WTC11 (cell line): ENCODE data around the gene AFF2. TPM values are rescaled to one million over a fixed set of nuclear protein-coding genes. Genes with fewer than 3 reads are reported as not detected.
"Not testable (repeated sequence)": the region's sequence is repeated elsewhere in the genome, so short reads cannot be mapped to it uniquely, and the experiment has no call there.

Experiments
- ATAC-seq: fragments of 200-7000 bp; cut with Tn5 transposase; 2 replicates; pipeline ENCODE4 v1.10.0; 2021; ENCODE audit warnings: mild to moderate bottlenecking, moderate library complexity
- CTCF ChIA-PET: fragments of 300-600 bp; sonication (Branson Sonifier 250); formaldehyde crosslinking; loops from one replicate; lab custom pipeline; 2021; ENCODE audit warnings: antibody characterized with exemption; lab: Charles Lee
- POLR2A ChIA-PET: fragments of 350-600 bp; sonication (Branson Sonifier 250); formaldehyde crosslinking; loops from one replicate; lab custom pipeline; 2021; ENCODE audit warnings: antibody characterized with exemption; lab: Charles Lee
- DNase-seq: peaks from one replicate; pipeline ENCODE4 v3.0.0; 2021; ENCODE audit warnings: low spot score
- H3K27ac Mint-ChIP-seq: 2 replicates; pipeline ENCODE4 v1.8.0; 2021; ENCODE audit warnings: mixed read lengths
- H3K27me3 Mint-ChIP-seq: 2 replicates; pipeline ENCODE4 v1.8.0; 2021; ENCODE audit warnings: low read depth, mild to moderate bottlenecking, moderate library complexity, mixed read lengths
- H3K36me3 Mint-ChIP-seq: 2 replicates; pipeline ENCODE4 v1.8.0; 2021; ENCODE audit warnings: mixed read lengths
- H3K4me1 Mint-ChIP-seq: 2 replicates; pipeline ENCODE4 v1.8.0; 2022; ENCODE audit warnings: mixed read lengths
- H3K4me3 Mint-ChIP-seq: 2 replicates; pipeline ENCODE4 v1.8.0; 2021; ENCODE audit warnings: mild to moderate bottlenecking, moderate library complexity, mixed read lengths
- H3K9me3 Mint-ChIP-seq: 2 replicates; pipeline ENCODE4 v1.8.0; 2021; ENCODE audit warnings: mixed read lengths
- AR ChIP-seq: fragments of 250-450 bp; sonication (Bioruptor Pico); IDR thresholded peaks from 2 replicates; pipeline ENCODE4 v1.9.0; 2021; ENCODE audit warnings: mild to moderate bottlenecking
- ARID4B ChIP-seq: sonication (generic); formaldehyde crosslinking; IDR thresholded peaks from 2 replicates; pipeline ENCODE4 v1.8.0; 2023; ENCODE audit warnings: missing genetic modification reagents, mild to moderate bottlenecking, borderline replicate concordance
- ATF3 ChIP-seq: sonication (generic); formaldehyde crosslinking; conservative IDR thresholded peaks from 2 replicates; pipeline ENCODE4 v1.8.1; 2022; ENCODE audit warnings: mild to moderate bottlenecking, missing genetic modification reagents
- ATF6 ChIP-seq: sonication (generic); formaldehyde crosslinking; IDR thresholded peaks from 2 replicates; pipeline ENCODE4 v1.8.1; 2023; ENCODE audit warnings: mild to moderate bottlenecking, missing genetic modification reagents
- CTCF ChIP-seq: fragments of 200-600 bp; IDR thresholded peaks from 2 replicates; pipeline ENCODE4 v1.8.0; 2022; ENCODE audit warnings: antibody characterized with exemption
- ETV6 ChIP-seq: sonication (generic); formaldehyde crosslinking; IDR thresholded peaks from 2 replicates; pipeline ENCODE4 v1.8.1; 2022; ENCODE audit warnings: mild to moderate bottlenecking, missing genetic modification reagents
- FOXP4 ChIP-seq: sonication (generic); formaldehyde crosslinking; IDR thresholded peaks from 2 replicates; pipeline ENCODE4 v1.8.0; 2022; ENCODE audit warnings: mild to moderate bottlenecking, missing genetic modification reagents
- GABPB1 ChIP-seq: sonication (generic); formaldehyde crosslinking; IDR thresholded peaks from 2 replicates; pipeline ENCODE4 v1.8.1; 2023; ENCODE audit warnings: mild to moderate bottlenecking, missing genetic modification reagents
- TP53 ChIP-seq: sonication (generic); formaldehyde crosslinking; IDR thresholded peaks from 2 replicates; pipeline ENCODE4 v1.8.1; 2023; ENCODE audit warnings: mild to moderate bottlenecking, missing genetic modification reagents
- ZMAT4 ChIP-seq: fragments of 250-450 bp; sonication (Bioruptor Pico); IDR thresholded peaks from 2 replicates; pipeline ENCODE4 v1.9.0; 2021; ENCODE audit warnings: mild to moderate bottlenecking
- ZNF416 ChIP-seq: fragments of 250-450 bp; sonication (Bioruptor Pico); IDR thresholded peaks from 2 replicates; pipeline ENCODE4 v1.9.0; 2021; ENCODE audit warnings: mild to moderate bottlenecking, inconsistent platforms
- ZNF512 ChIP-seq: sonication (generic); formaldehyde crosslinking; IDR thresholded peaks from 2 replicates; pipeline ENCODE4 v1.8.1; 2022; ENCODE audit warnings: missing genetic modification reagents, borderline replicate concordance
- total RNA-seq: library from RNA; stranded (reverse); gene quantifications from 3 replicates; pipeline ENCODE4 v1.2.3, GENCODE V29; 2021

AFF2 gene
- total RNA-seq, 1 experiment from 2014 or later = 7.6 TPM

GRCh38 chrX:148904421-148905111 is 404.1 kb downstream of the AFF2 start (continued):
- TF ChIP-seq FOXP4 (no peak), ZNF512 (CRISPR knock-in tag) (no peak)

GRCh38 chrX:148905400-148905799 is 405.0 kb downstream of the AFF2 start:
- ChIA-PET POLR2A (interaction anchor here (0.6 kb wide), 1 partner anchor 522 kb away, joined by 3 read pairs; no protein-coding TSS in a partner anchor), CTCF (no interaction called here)
- Mint-ChIP-seq H3K4me3 (no peak overlapping the region), H3K9me3 (peaks cover 18% of the 10 kb centered on the region), H3K27me3 (peaks cover 2% of the 10 kb centered on the region; the same call in 1 of the 2 replicates), H3K27ac (no peak overlapping the region), H3K36me3 (peaks cover 24% of the 10 kb centered on the region), H3K4me1 (peaks cover 8% of the 10 kb centered on the region)
- peak; percentile 77 for ATAC-seq
- DNase-seq = peak; percentile 10
- TF ChIP-seq TP53 (CRISPR knock-in tag) (no peak), ZNF416 (CRISPR knock-in tag) (no peak), ZMAT4 (CRISPR knock-in tag) (no peak), ETV6 (CRISPR knock-in tag) (no peak), ATF3 (no peak)

GRCh38 chrX:148906628-148907027 is 406.2 kb downstream of the AFF2 start:
- DNase-seq, H3K4me1 Mint-ChIP-seq, H3K27ac Mint-ChIP-seq, CTCF ChIA-PET, H3K4me3 Mint-ChIP-seq, POLR2A ChIA-PET, ATAC-seq, H3K27me3 Mint-ChIP-seq: not testable (repeated sequence)
- Mint-ChIP-seq H3K9me3 (peaks cover 18% of the 10 kb centered on the region), H3K36me3 (peaks cover 24% of the 10 kb centered on the region)

GRCh38 chrX:148909758-148910157 is 409.3 kb downstream of the AFF2 start:
- peaks cover 2% of the 10 kb centered on the region; the same call in 1 of the 2 replicates for H3K27me3 Mint-ChIP-seq
- DNase-seq = no peak
- TF ChIP-seq ATF3 (no peak), CTCF (no peak), ATF6 (no peak), ARID4B (no peak), AR (CRISPR knock-in tag) (no peak), GABPB1 (CRISPR knock-in tag) (no peak)

More at GRCh38 chrX:148909758-148910157, 409.3 kb downstream of the AFF2 start:
- Mint-ChIP-seq H3K4me1 (peaks cover 13% of the 10 kb centered on the region), H3K4me3 (no peak overlapping the region), H3K9me3 (peaks cover 18% of the 10 kb centered on the region), H3K27ac (no peak overlapping the region), H3K36me3 (peaks cover 24% of the 10 kb centered on the region)
- no peak for ATAC-seq
- ChIA-PET CTCF (no interaction called here), POLR2A (no interaction called here)
